NOMO-1 treated with DMSO at 0.1 percent for 48 hours (cell line): Measurements from ENCODE around the gene SPAG5.

Experiments
- DNase-seq: peaks from one replicate; lab custom pipeline; 2025; ENCODE audit not compliant: unreplicated experiment; lab: John Stamatoyannopoulos, UW

SPAG5 gene

GRCh38 chr17:28573966-28574480 lies 24.8 kb downstream of the SPAG5 start:
- no peak for DNase-seq

- no peak for DNase-seq
These were observed 25.3 kb downstream of the SPAG5 start for GRCh38 chr17:28573521-28573920.

- DNase-seq, result no peak
These were observed 25.8 kb downstream of the SPAG5 start for GRCh38 chr17:28573040-28573380.

- no peak for DNase-seq
These were observed 26.4 kb downstream of the SPAG5 start for GRCh38 chr17:28572259-28573039.

GRCh38 chr17:28571361-28572122 lies 27.3 kb downstream of the SPAG5 start, which contains the start of gene PIGS:
Gene PIGS, minus strand, starts transcription at chr17:28571524. Its CDS starts 28 bp downstream, at chr17:28571496.
- DNase-seq, result peak; percentile 95

- peak; percentile 5 for DNase-seq
These were observed 28.0 kb downstream of the SPAG5 start for GRCh38 chr17:28570716-28571360.

- DNase-seq, result no peak
These were observed 29.4 kb downstream of the SPAG5 start for GRCh38 chr17:28569446-28569845.

- peak; percentile 88 for DNase-seq
These were observed 31.2 kb downstream of the SPAG5 start for GRCh38 chr17:28567604-28568003.

- DNase-seq, result no peak
These were observed 35.4 kb downstream of the SPAG5 start for GRCh38 chr17:28563475-28563874.

- no peak for DNase-seq
These were observed 43.8 kb downstream of the SPAG5 start for GRCh38 chr17:28555022-28555421.

- DNase-seq, result no peak
These were observed 44.3 kb downstream of the SPAG5 start for GRCh38 chr17:28554565-28554964.

- no peak for DNase-seq
These were observed 45.8 kb downstream of the SPAG5 start for GRCh38 chr17:28553000-28553505.

GRCh38 chr17:28552176-28552999 lies 46.4 kb downstream of the SPAG5 start, which contains the start of gene UNC119:
Gene UNC119, minus strand, starts transcription at chr17:28552624. Its CDS starts 67 bp downstream, at chr17:28552557.
- peak; percentile 49 for DNase-seq

GRCh38 chr17:28551421-28552175 lies 47.2 kb downstream of the SPAG5 start:
- DNase-seq, result no peak

- no peak for DNase-seq
These were observed 48.0 kb downstream of the SPAG5 start for GRCh38 chr17:28550858-28551257.

- peak; percentile 52 for DNase-seq
These were observed 49.3 kb downstream of the SPAG5 start for GRCh38 chr17:28549236-28550132.

- DNase-seq, result no peak
These were observed 50.3 kb downstream of the SPAG5 start for GRCh38 chr17:28548417-28549130.
